Measurements from ENCODE around the gene PTPRN2. TPM values are rescaled to one million over a fixed set of nuclear protein-coding genes. Genes with fewer than 3 reads are reported as not detected.

The PTPRN2 gene
- polyA plus RNA-seq, 1 experiment: 0.31 TPM

DNA sequence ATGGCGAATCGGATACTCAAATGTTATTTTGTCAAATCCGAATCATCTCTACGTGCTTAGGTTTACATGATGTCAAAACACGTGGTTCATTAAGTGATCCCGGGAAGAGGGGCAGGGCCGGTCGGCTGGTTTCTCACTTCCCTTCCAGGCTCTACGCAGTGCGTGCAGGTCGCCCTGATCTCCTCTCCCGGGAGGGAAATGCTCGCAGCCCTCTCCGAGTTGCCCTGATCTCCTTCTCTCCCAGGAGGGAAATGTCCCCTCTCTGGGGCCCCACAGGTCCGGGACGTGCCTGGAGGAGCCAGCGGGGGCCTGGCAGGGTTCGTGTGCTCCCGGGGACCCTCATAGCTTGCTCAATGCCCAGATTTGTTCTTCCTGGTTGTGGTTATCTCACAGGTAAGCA is 1048.1 kb downstream of the PTPRN2 start:
- TF ChIP-seq, protein P1, sequence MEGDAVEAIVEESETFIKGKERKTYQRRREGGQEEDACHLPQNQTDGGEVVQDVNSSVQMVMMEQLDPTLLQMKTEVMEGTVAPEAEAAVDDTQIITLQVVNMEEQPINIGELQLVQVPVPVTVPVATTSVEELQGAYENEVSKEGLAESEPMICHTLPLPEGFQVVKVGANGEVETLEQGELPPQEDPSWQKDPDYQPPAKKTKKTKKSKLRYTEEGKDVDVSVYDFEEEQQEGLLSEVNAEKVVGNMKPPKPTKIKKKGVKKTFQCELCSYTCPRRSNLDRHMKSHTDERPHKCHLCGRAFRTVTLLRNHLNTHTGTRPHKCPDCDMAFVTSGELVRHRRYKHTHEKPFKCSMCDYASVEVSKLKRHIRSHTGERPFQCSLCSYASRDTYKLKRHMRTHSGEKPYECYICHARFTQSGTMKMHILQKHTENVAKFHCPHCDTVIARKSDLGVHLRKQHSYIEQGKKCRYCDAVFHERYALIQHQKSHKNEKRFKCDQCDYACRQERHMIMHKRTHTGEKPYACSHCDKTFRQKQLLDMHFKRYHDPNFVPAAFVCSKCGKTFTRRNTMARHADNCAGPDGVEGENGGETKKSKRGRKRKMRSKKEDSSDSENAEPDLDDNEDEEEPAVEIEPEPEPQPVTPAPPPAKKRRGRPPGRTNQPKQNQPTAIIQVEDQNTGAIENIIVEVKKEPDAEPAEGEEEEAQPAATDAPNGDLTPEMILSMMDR (IDR thresholded peaks at IDR 0.05; ENCODE audit: insufficient read depth, low read depth, low read length): no peak
- Histone ChIP-seq H3K4me3 (ENCODE audit: low read depth, low read length) (no peak overlapping the region), H3K27me3 (ENCODE audit: control insufficient read depth, insufficient read depth, low read length) (no peaks in the 10 kb centered on the region), H3K36me3 (ENCODE audit: control insufficient read depth, insufficient read depth, low read length) (no peaks in the 10 kb centered on the region)
- POLR2A ChIA-PET: no interaction called here
- no peak for DNase-seq (ENCODE audit: low read depth)
- CTCF ChIA-PET: no interaction called here

DNA sequence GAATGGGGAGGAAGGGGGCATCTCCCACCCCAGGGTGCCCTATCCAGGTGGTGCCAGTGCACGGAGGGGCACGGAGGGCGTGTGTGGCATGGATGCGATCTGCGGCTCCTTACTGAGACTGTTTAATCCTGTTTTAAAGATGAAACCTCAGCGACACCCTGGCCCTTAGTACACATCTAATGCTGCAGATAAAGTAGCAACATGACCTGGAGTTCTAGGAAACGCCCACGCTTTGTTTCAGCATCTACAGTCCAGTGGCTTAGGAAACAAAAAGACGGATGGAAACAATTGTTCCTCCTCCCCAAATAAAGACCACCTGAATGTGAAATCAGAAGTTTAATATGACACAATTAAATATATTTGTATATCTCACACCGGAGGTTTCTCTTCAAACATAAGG is 1048.9 kb downstream of the PTPRN2 start:
- TF ChIP-seq, protein P1 (IDR thresholded peaks at IDR 0.05; ENCODE audit: insufficient read depth, low read depth, low read length): no peak
- Histone ChIP-seq H3K36me3 (ENCODE audit: control insufficient read depth, insufficient read depth, low read length) (no peaks in the 10 kb centered on the region), H3K4me3 (ENCODE audit: low read depth, low read length) (no peak overlapping the region), H3K27me3 (ENCODE audit: control insufficient read depth, insufficient read depth, low read length) (no peaks in the 10 kb centered on the region)
- ChIA-PET POLR2A (no interaction called here), CTCF (no interaction called here)
- no peak for DNase-seq (ENCODE audit: low read depth)

- TF ChIP-seq, protein P1 (IDR thresholded peaks at IDR 0.05; ENCODE audit: insufficient read depth, low read depth, low read length): no peak
- Histone ChIP-seq H3K27me3 (ENCODE audit: control insufficient read depth, insufficient read depth, low read length) (no peaks in the 10 kb centered on the region), H3K36me3 (ENCODE audit: control insufficient read depth, insufficient read depth, low read length) (no peaks in the 10 kb centered on the region), H3K4me3 (ENCODE audit: low read depth, low read length) (no peak overlapping the region)
- CTCF ChIA-PET: no interaction called here
- DNase-seq (ENCODE audit: low read depth): no peak
- POLR2A ChIA-PET: no interaction called here
These were observed 1049.3 kb downstream of the PTPRN2 start for GRCh38 chr7:157538321-157538720.

DNA sequence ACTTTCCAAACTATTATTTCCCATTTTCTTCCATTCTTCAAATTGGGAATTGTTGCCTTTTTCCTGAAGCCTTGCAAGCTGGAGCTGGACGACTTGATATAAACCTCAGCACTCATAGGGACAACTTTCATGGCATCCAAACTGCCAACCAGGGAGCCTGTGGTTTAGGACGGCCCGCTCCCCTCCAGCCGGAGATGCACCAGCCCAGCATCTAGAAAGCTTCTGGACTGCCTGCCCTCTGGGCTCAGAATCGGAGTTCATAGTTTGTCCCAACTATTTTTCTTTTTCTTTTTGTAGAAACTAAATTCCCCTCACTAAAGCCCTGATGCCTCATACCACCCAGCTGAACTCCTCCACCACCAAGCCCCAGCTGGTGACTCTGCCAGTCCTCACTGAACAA is 1050.6 kb downstream of the PTPRN2 start:
- CTCF ChIA-PET: no interaction called here

GRCh38 chr7:157532068-157532467 is 1055.6 kb downstream of the PTPRN2 start:
- Histone ChIP-seq H3K36me3 (ENCODE audit: control insufficient read depth, insufficient read depth, low read length) (no peaks in the 10 kb centered on the region), H3K27me3 (ENCODE audit: control insufficient read depth, insufficient read depth, low read length) (no peaks in the 10 kb centered on the region), H3K4me3 (ENCODE audit: low read depth, low read length) (no peak overlapping the region)
- ChIA-PET CTCF (no interaction called here), POLR2A (no interaction called here)
- no peak for DNase-seq (ENCODE audit: low read depth)
- TF ChIP-seq, protein P1 (IDR thresholded peaks at IDR 0.05; ENCODE audit: insufficient read depth, low read depth, low read length): no peak

More for the DNA sequence above, 1050.6 kb downstream of the PTPRN2 start:
- H3K27me3 ChIP-seq (ENCODE audit: control insufficient read depth, insufficient read depth, low read length): no peaks in the 10 kb centered on the region
- TF ChIP-seq, protein P1 (IDR thresholded peaks at IDR 0.05; ENCODE audit: insufficient read depth, low read depth, low read length): no peak
- H3K36me3 ChIP-seq (ENCODE audit: control insufficient read depth, insufficient read depth, low read length): no peaks in the 10 kb centered on the region
- no peak overlapping the region for H3K4me3 ChIP-seq (ENCODE audit: low read depth, low read length)
- DNase-seq (ENCODE audit: low read depth): no peak
- POLR2A ChIA-PET: no interaction called here

All from BJ (cell line).